HepG2 (cell line): ENCODE measurements around the gene NYAP1.

Experiments used
- JUND ChIP-seq: sonication (generic); formaldehyde crosslinking; IDR thresholded peaks from 2 replicates; pipeline ENCODE4 v1.8.0; 2022; ENCODE audit warnings: mild to moderate bottlenecking, missing genetic modification reagents
- ONECUT2 ChIP-seq: sonication (generic); formaldehyde crosslinking; IDR thresholded peaks from 2 replicates; pipeline ENCODE4 v1.4.0; 2020; ENCODE audit warnings: missing genetic modification reagents
- PTBP1 ChIP-seq: fragments of 200-400 bp; formaldehyde crosslinking; IDR thresholded peaks from 2 replicates; pipeline ENCODE4 v1.6.1; 2018; ENCODE audit warnings: low read length, low read depth; ENCODE audit not compliant: poor library complexity, severe bottlenecking
- SIN3A ChIP-seq: IDR thresholded peaks from 2 replicates; pipeline ENCODE4 v1.6.1; 2011; ENCODE audit warnings: low read depth, mild to moderate bottlenecking, control low read depth, low read length, borderline replicate concordance
- SP1 ChIP-seq, 2 experiments: fragments of 450-650 bp in 1 of 2; sonication (generic) in 1 of 2; formaldehyde crosslinking in 1 of 2; IDR thresholded peaks; 2 replicates each; pipeline versions ENCODE4 v1.4.0 to v1.6.1; 2016 to 2020; ENCODE audit warnings: missing genetic modification reagents in 1 of 2

DNA sequence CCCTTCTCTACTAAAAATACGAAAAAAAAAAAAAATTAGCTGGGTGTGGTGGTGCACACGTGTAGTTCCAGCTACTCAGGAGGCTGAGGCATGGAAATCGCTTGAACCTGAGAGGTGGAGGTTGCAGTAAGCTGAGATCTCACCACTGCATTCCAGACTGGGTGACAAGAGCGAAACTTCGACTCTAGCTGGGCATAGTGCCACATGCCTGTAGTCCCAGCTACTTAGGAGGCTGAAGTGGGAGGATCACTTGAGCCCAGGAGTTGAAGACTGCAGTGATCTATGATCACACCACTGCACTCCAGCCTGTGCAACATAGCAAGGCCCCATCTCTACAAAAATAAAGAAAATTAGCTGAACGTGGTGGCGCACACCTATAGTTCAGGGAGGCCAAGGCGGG, 18.4 kb upstream of the NYAP1 start:
- TF ChIP-seq ONECUT2 (no peak), PTBP1 (no peak), SP1 (IDR thresholded peaks at IDR 0.05) (no peak), SP1 (CRISPR knock-in tag; IDR thresholded peaks at IDR 0.05) (no peak), JUND (CRISPR knock-in tag) (no peak), SIN3A (no peak)
